K562 (cell line): ENCODE data around the gene EGLN3. TPM values are rescaled to one million over a fixed set of nuclear protein-coding genes. Genes with fewer than 3 reads are reported as not detected.

Source experiments
- CHCHD3 ChIP-seq: fragments of 250-450 bp; sonication (Bioruptor Pico); IDR thresholded peaks from 2 replicates; pipeline ENCODE4 v2.1.2; 2022; ENCODE audit warnings: mild to moderate bottlenecking
- FOS ChIP-seq: IDR thresholded peaks from 3 replicates; pipeline ENCODE4 v1.6.1; 2011; ENCODE audit not compliant: insufficient read length; ENCODE audit errors: extremely low read depth
- FOSL1 ChIP-seq: fragments of 200-800 bp; sonication (Bioruptor generic); conservative IDR thresholded peaks from 2 replicates; pipeline ENCODE4 v1.6.1; 2016; ENCODE audit warnings: missing genetic modification characterization, missing compliant biosample characterization
- MGA ChIP-seq: fragments of 450-650 bp; IDR thresholded peaks from 2 replicates; pipeline ENCODE4 v1.6.1; 2016; ENCODE audit warnings: mild to moderate bottlenecking, moderate library complexity
- PCBP2 ChIP-seq: fragments of 200-400 bp; formaldehyde crosslinking; IDR thresholded peaks from 2 replicates; pipeline ENCODE4 v1.6.1; 2018; ENCODE audit warnings: low read length, low read depth, mild to moderate bottlenecking, moderate library complexity; ENCODE audit not compliant: poor library complexity, severe bottlenecking
- RBM22 ChIP-seq: fragments of 200-400 bp; formaldehyde crosslinking; IDR thresholded peaks from 2 replicates; pipeline ENCODE4 v1.6.1; 2018; ENCODE audit warnings: low read length, low read depth; ENCODE audit not compliant: poor library complexity, severe bottlenecking
- SIN3A ChIP-seq, 2 experiments: fragments of 150-350 bp in 1 of 2; IDR thresholded peaks; 2 replicates each; pipeline ENCODE4 v1.6.1; 2011 to 2016; ENCODE audit warnings: borderline replicate concordance in 2 of 2, low read depth in 2 of 2, low read length in 2 of 2, mild to moderate bottlenecking in 2 of 2, moderate library complexity in 2 of 2; ENCODE audit not compliant: control insufficient read depth in 1 of 2
- ZBTB7A ChIP-seq: IDR thresholded peaks from 2 replicates; pipeline ENCODE4 v1.6.1; 2011; ENCODE audit warnings: low read depth, mild to moderate bottlenecking, low read length, moderate library complexity, borderline replicate concordance; ENCODE audit not compliant: control insufficient read depth
- polyA plus RNA-seq, 8 experiments: library from polyadenylated mRNA; depleted of rRNA in 4 of 8; stranded (reverse) in 5 of 8; unstranded in 3 of 8; fragments of >200 nt; fragmentation: Nextera tagmentation in 2 of 8; fragmentation: Illumina TruSeq in 1 of 8; extraction: Ambion mirVana in 2 of 8; extraction: Trizol in 1 of 8; gene quantifications; 2 replicates each; pipeline versions ENCODE4 v1.2.1 to v1.2.3, GENCODE V29; 2011 to 2014; ENCODE audit warnings: inconsistent platforms in 1 of 8, missing spikeins in 1 of 8
- total RNA-seq, 7 experiments: library from RNA; depleted of rRNA in 6 of 7; stranded (reverse); fragments of >200 nt in 6 of 7; fragmentation: Illumina TruSeq in 2 of 7; extraction: Trizol in 2 of 7; gene quantifications; 2 replicates each; pipeline versions ENCODE4 v1.2.1 to v1.2.3, GENCODE V29; 2011 to 2021; ENCODE audit warnings: low replicate concordance in 1 of 7

The EGLN3 gene
- total and polyA plus RNA-seq, 9 of the 15 experiments (the other 6 are each of a cell fraction or from before 2014, with no cell fraction given): 2.5 to 87.6 (median 5.8) TPM

GRCh38 chr14:33979613-33980276 lies 28.9 kb upstream of the EGLN3 start (continued):
- TF ChIP-seq MGA: no peak
- TF ChIP-seq FOSL1: no peak
- TF ChIP-seq SIN3A (IDR thresholded peaks at IDR 0.05; ENCODE audit: borderline replicate concordance in 2 of 2, control insufficient read depth in 1 of 2, low read depth in 2 of 2, low read length in 2 of 2): no peak
- TF ChIP-seq CHCHD3 (CRISPR knock-in tag): no peak
- TF ChIP-seq ZBTB7A: no peak
- TF ChIP-seq FOS: no peak
- no peak for TF ChIP-seq RBM22
- TF ChIP-seq PCBP2: no peak
